Prostate gland (tissue), 2 donors: ENCODE data around the gene ELFN1. TPM values are rescaled to one million over a fixed set of nuclear protein-coding genes. Genes with fewer than 3 reads are reported as not detected.

Experiments used
- DNase-seq: peaks from one replicate; pipeline ENCODE4 v3.0.0-alpha.2; 2019; ENCODE audit warnings: low spot score
- H3K27ac ChIP-seq, 2 donors: fragments of 200-600 bp; sonication (generic); 2 replicates each; pipeline ENCODE4 v1.5.1; 2017 to 2019
- H3K27me3 ChIP-seq: fragments of 200-600 bp; sonication (generic); replicated peaks from 2 replicates; pipeline ENCODE4 v1.5.1; 2019; ENCODE audit not compliant: insufficient read depth
- H3K36me3 ChIP-seq, 2 donors: fragments of 200-600 bp; sonication (generic); 1 replicate in 1 of 2; 2 replicates in 1 of 2; pipeline versions ENCODE4 v1.5.1 to v1.8.1; 2017 to 2019
- H3K4me1 ChIP-seq: fragments of 200-600 bp; sonication (generic); replicated peaks from 2 replicates; pipeline ENCODE4 v1.5.1; 2019
- H3K4me3 ChIP-seq, 2 donors: fragments of 200-600 bp; sonication (generic); 2 replicates each; pipeline ENCODE4 v1.5.1; 2017 to 2019
- H3K9me3 ChIP-seq: fragments of 200-600 bp; sonication (generic); 2 replicates; pipeline ENCODE4 v1.5.1; 2017
- CTCF ChIP-seq, 4 experiments: fragments of 200-600 bp in 2 of 4; fragments of 450-650 bp in 2 of 4; sonication (generic) in 2 of 4; IDR thresholded peaks; 1 replicate in 3 of 4; 2 replicates in 1 of 4; pipeline ENCODE4 v1.5.1; 2016 to 2019; ENCODE audit warnings: antibody characterized with exemption in 4 of 4, mild to moderate bottlenecking in 2 of 4, moderate library complexity in 2 of 4
- POLR2A ChIP-seq: fragments of 450-650 bp; IDR thresholded peaks from one replicate; pipeline ENCODE4 v1.6.1; 2016; ENCODE audit warnings: antibody characterized with exemption, mild to moderate bottlenecking
- POLR2AphosphoS5 ChIP-seq: sonication (generic); formaldehyde crosslinking; IDR thresholded peaks from one replicate; pipeline ENCODE4 v1.6.1; 2017; ENCODE audit warnings: antibody characterized with exemption
- WGBS: methylation state at CpG from one replicate; pipeline ENCODE4 v1.1.5; 2018; 5-methylcytosine and 5-hydroxymethylcytosine counted together
- intact Hi-C: fragments of 100-400 bp; cut with DNase I; formaldehyde crosslinking; loops from one replicate; pipeline ENCODE4 v1.14.2; 2022
- total RNA-seq, 2 donors: library from RNA; depleted of rRNA; stranded (reverse); fragments of >200 nt; gene quantifications; one replicate each; pipeline ENCODE4 v1.1.0, GENCODE V29; 2016

ELFN1 gene
- total RNA-seq, 2 donors from 2014 or later: 2.0 to 3.0 TPM

GRCh38 chr7:1673581-1674118 is 3.6 kb downstream of the ELFN1 start:
- Histone ChIP-seq H3K4me1 (no peaks in the 10 kb centered on the region), H3K4me3 (no peak overlapping the region), H3K36me3 (no peaks in the 10 kb centered on the region), H3K27me3 (peaks cover 9% of the 10 kb centered on the region), H3K9me3 (no peaks in the 10 kb centered on the region), H3K27ac (no peak overlapping the region)
- WGBS: 86% methylated on average over 14 of the region's 14 CpGs
- intact Hi-C loops: no loop called here
- DNase-seq: no peak
- TF ChIP-seq POLR2A: no peak
- TF ChIP-seq CTCF (IDR thresholded peaks at IDR 0.05): no peak
- TF ChIP-seq POLR2AphosphoS5: no peak

DNA sequence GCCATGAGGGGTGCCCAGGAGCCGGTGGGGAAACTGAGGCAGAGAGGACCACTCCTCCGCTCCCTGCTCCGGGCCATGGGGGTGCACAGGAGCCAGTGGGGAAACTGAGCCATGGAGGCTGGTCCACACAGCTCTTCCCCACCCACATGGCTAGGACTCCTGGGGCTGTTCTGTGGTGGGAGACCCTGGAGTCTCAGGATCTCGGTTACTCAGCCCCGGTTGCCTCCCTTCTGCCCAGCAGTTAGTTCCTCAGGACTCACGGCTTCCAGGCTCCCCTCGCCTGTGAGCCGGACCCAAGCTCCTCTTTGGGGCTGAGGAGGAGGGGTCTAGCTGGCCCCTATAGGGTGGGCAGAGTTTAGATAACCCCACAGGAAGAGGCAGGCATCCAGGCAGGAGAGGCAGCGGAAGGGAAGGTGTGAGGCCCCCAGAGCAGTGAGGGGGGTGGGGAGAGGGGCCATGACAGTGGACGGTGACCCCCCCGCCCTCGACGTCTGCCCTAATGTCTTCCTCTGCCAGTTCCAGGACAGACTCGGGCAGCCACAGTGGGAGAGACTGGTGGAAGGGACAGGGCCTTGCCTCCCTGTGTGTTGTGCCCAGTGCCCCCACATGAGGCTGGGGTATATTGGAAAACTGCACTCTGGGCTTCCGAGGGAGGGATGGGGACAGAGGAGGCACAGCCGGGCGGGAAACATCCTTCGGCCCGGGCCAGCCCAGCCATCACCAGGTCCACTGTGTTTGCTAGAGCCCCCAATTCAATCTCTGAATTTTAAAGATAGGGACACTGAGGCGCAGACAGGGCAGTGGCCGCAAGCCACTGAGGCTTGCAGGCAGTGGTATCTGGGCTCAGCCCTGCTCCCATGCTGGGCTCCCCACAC is 4.3 kb downstream of the ELFN1 start:
- no peak overlapping the region for H3K4me3 ChIP-seq
- WGBS: 88% methylated on average over 19 of the region's 21 CpGs
- no peak for TF ChIP-seq CTCF (IDR thresholded peaks at IDR 0.05)
- no peak for TF ChIP-seq POLR2A
- no peak for TF ChIP-seq POLR2AphosphoS5
- H3K36me3 ChIP-seq: no peaks in the 10 kb centered on the region
- peaks cover 9% of the 10 kb centered on the region for H3K27me3 ChIP-seq
- no peak for DNase-seq
- intact Hi-C loops: no loop called here
- H3K4me1 ChIP-seq: no peaks in the 10 kb centered on the region
- no peak overlapping the region for H3K27ac ChIP-seq
- H3K9me3 ChIP-seq: no peaks in the 10 kb centered on the region

GRCh38 chr7:1675036-1675671 is 5.1 kb downstream of the ELFN1 start:
- WGBS: 72% methylated on average over 28 of the region's 29 CpGs
- no peaks in the 10 kb centered on the region for H3K9me3 ChIP-seq
- H3K36me3 ChIP-seq: no peaks in the 10 kb centered on the region
- no peak overlapping the region for H3K4me3 ChIP-seq
- DNase-seq: no peak
- H3K27me3 ChIP-seq: peaks cover 9% of the 10 kb centered on the region
- H3K27ac ChIP-seq: no peak overlapping the region
- H3K4me1 ChIP-seq: no peaks in the 10 kb centered on the region
- TF ChIP-seq CTCF (IDR thresholded peaks at IDR 0.05): no peak
- no peak for TF ChIP-seq POLR2AphosphoS5
- TF ChIP-seq POLR2A: no peak
- intact Hi-C loops: no loop called here

GRCh38 chr7:1675673-1676549 is 5.8 kb downstream of the ELFN1 start:
- Histone ChIP-seq H3K27ac (no peak overlapping the region), H3K9me3 (no peaks in the 10 kb centered on the region), H3K4me3 (no peak overlapping the region), H3K36me3 (no peaks in the 10 kb centered on the region), H3K27me3 (peaks cover 4% of the 10 kb centered on the region), H3K4me1 (no peaks in the 10 kb centered on the region)
- no peak for TF ChIP-seq POLR2AphosphoS5
- TF ChIP-seq POLR2A: no peak
- intact Hi-C loops: no loop called here
- no peak for DNase-seq
- WGBS: 65% methylated on average over 28 of the region's 30 CpGs
